Caki2 (cell line): ENCODE measurements around the gene CRYGC. TPM values are rescaled to one million over a fixed set of nuclear protein-coding genes. Genes with fewer than 3 reads are reported as not detected.
"Not testable (repeated sequence)": the region's sequence is repeated elsewhere in the genome, so short reads cannot be mapped to it uniquely, and the experiment has no call there.

Experiments
- DNase-seq: peaks from one replicate; pipeline ENCODE4 v3.0.0-alpha.2; 2015; ENCODE audit warnings: low read depth
- in situ Hi-C: cut with HindIII; loops from 2 replicates; pipeline ENCODE4 v1.10.0; 2016; ENCODE audit warnings: low sequenced_read_pairs, low pct_unique_long_range_greater_than_20kb, mixed read lengths
- total RNA-seq: library from RNA; depleted of rRNA; stranded (reverse); fragments of >200 nt; shearing (Covaris generic); gene quantifications from 2 replicates; pipeline ENCODE4 v1.2.3, GENCODE V29; 2014; ENCODE audit warnings: low replicate concordance

CRYGC gene
- total RNA-seq, 1 experiment from 2014 or later = not detected

- no peak for DNase-seq
- in situ Hi-C loops = no loop called here
These were observed 12.8 kb upstream of the CRYGC start for GRCh38 chr2:208142240-208142924.

GRCh38 chr2:208139447-208139846 lies 9.8 kb upstream of the CRYGC start:
- DNase-seq = no peak
- in situ Hi-C loops = no loop called here

GRCh38 chr2:208138334-208138733 lies 8.7 kb upstream of the CRYGC start:
- in situ Hi-C loops, DNase-seq: not testable (repeated sequence)

GRCh38 chr2:208136716-208137094 lies 7.1 kb upstream of the CRYGC start:
- in situ Hi-C loops = no loop called here
- no peak for DNase-seq

GRCh38 chr2:208135794-208136715 lies 6.4 kb upstream of the CRYGC start:
- in situ Hi-C loops = no loop called here
- DNase-seq = no peak

- DNase-seq = no peak
- in situ Hi-C loops = no loop called here
These were observed 5.4 kb upstream of the CRYGC start for GRCh38 chr2:208134928-208135586.

- no peak for DNase-seq
- in situ Hi-C loops = no loop called here
These were observed 1.1 kb upstream of the CRYGC start for GRCh38 chr2:208130712-208131110.

- in situ Hi-C loops = no loop called here
These were observed 1.5 kb downstream of the CRYGC start for GRCh38 chr2:208128136-208128535.

GRCh38 chr2:208127090-208127489 lies 2.5 kb downstream of the CRYGC start:
- no peak for DNase-seq
- in situ Hi-C loops = no loop called here

More at GRCh38 chr2:208128136-208128535, 1.5 kb downstream of the CRYGC start:
- DNase-seq = no peak

- in situ Hi-C loops = no loop called here
- DNase-seq = no peak
These were observed 4.4 kb downstream of the CRYGC start for GRCh38 chr2:208125251-208125650.

GRCh38 chr2:208124013-208124715 lies 5.5 kb downstream of the CRYGC start, which contains the start of gene CRYGD:
Gene CRYGD, minus strand, starts transcription at chr2:208124524. Its CDS starts 51 bp downstream, at chr2:208124473.
- in situ Hi-C loops, DNase-seq: not testable (repeated sequence)

GRCh38 chr2:208122248-208122647 lies 7.4 kb downstream of the CRYGC start:
- no peak for DNase-seq
- in situ Hi-C loops = no loop called here

- in situ Hi-C loops = no loop called here
- DNase-seq = no peak
These were observed 10.7 kb downstream of the CRYGC start for GRCh38 chr2:208118918-208119317.

GRCh38 chr2:208117390-208117789 lies 12.2 kb downstream of the CRYGC start:
- in situ Hi-C loops, DNase-seq: not testable (repeated sequence)

- DNase-seq = no peak
- in situ Hi-C loops = no loop called here
These were observed 16.7 kb downstream of the CRYGC start for GRCh38 chr2:208112969-208113368.

GRCh38 chr2:208112273-208112745 lies 17.3 kb downstream of the CRYGC start:
- DNase-seq, in situ Hi-C loops: not testable (repeated sequence)

- in situ Hi-C loops = no loop called here
These were observed 26.0 kb downstream of the CRYGC start for GRCh38 chr2:208103616-208104015.

More at GRCh38 chr2:208103616-208104015, 26.0 kb downstream of the CRYGC start:
- no peak for DNase-seq
